Astrocyte of the spinal cord (primary cell): ENCODE results near the gene SRSF6.

Experiments used
- DNase-seq: peaks from one replicate; pipeline ENCODE4 v3.0.0; 2011; ENCODE audit warnings: low read depth, low spot score
- H3K4me3 ChIP-seq: 2 replicates; pipeline ENCODE4 v1.5.1; 2011; ENCODE audit warnings: low read depth, mild to moderate bottlenecking, low read length, moderate library complexity
- in situ Hi-C: cut with HindIII; loops from 2 replicates; pipeline ENCODE4 v1.10.0; 2017; ENCODE audit warnings: low sequenced_read_pairs
- TF ChIP-seq, protein P1 (sequence below): IDR thresholded peaks from 2 replicates; pipeline ENCODE4 v1.5.1; 2012; ENCODE audit warnings: low read depth, mild to moderate bottlenecking, low read length, inconsistent platforms

SRSF6 gene

DNA sequence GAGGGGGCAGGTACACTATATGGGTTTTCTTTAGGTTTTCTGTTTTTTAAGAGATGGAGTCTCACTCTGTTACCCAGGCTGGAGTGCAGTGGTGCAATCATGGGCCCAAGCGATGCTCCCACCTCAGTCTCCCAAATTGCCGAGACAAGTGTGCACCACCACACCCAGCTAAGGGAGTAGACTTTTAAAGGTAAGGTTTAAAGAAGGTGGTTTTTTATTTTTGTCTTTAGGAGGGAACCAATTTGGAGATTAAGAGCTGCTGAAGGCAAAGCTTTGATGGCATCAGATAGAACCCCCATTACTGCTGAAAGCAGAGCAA is 7.9 kb downstream of the SRSF6 start:
- H3K4me3 ChIP-seq = no peak overlapping the region
- in situ Hi-C loops = no loop called here
- DNase-seq = no peak
- TF ChIP-seq, protein P1, sequence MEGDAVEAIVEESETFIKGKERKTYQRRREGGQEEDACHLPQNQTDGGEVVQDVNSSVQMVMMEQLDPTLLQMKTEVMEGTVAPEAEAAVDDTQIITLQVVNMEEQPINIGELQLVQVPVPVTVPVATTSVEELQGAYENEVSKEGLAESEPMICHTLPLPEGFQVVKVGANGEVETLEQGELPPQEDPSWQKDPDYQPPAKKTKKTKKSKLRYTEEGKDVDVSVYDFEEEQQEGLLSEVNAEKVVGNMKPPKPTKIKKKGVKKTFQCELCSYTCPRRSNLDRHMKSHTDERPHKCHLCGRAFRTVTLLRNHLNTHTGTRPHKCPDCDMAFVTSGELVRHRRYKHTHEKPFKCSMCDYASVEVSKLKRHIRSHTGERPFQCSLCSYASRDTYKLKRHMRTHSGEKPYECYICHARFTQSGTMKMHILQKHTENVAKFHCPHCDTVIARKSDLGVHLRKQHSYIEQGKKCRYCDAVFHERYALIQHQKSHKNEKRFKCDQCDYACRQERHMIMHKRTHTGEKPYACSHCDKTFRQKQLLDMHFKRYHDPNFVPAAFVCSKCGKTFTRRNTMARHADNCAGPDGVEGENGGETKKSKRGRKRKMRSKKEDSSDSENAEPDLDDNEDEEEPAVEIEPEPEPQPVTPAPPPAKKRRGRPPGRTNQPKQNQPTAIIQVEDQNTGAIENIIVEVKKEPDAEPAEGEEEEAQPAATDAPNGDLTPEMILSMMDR = no peak

DNA sequence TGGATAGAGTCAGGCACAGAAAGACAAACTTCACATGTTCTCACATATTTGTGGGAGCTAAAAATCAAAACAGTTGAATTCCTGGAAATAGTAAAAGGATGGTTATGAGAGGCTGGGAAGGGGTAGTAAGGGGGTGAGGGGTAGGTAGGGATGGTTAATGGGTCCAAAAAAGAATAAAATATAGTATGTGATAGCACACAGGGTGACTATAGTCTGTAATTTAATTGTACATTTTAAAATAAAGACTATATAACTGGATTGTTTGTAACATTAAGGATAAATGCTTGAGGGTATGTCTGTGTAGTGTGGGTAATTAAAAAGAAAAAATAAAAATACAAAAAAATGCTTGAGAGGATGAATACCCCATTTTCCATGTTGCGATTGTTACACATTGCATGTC is 9.9 kb downstream of the SRSF6 start:
- H3K4me3 ChIP-seq = no peak overlapping the region
- no peak for DNase-seq
- TF ChIP-seq, protein P1 = no peak
- in situ Hi-C loops = no loop called here

DNA sequence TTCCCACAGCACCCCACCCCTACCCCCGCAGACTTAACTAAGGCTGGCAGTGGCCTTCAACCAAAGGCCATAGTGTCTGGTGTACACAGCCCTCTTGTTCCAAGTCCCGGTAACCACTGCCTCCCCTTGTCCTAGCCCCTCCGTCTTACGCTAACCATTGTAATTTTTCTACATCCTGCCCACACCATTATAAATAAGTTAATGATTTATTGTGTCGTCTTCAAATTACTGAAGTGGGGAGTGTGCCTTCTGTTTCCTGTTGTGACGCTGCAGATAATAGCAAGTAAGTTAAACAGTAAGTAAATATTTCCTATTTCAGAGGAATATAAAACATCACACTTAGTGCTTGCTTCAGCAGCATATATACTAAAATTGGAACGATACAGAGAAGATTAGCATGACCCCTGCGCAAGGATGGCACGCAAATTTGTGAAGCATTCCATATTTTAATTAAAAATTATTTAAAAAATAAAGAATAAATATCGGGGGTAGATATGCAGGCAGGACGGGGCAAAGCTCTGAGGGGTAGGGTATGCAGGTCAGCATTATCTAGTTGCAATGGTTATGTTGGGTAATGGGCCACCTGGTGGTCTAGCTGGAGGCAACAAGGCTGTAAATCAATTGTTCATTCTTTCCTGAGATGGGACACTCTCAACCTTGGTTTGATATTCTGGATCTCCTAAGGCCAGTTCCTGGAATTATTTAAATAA is 15.1 kb downstream of the SRSF6 start:
- DNase-seq = no peak
- TF ChIP-seq, protein P1 = no peak
- in situ Hi-C loops = no loop called here
- H3K4me3 ChIP-seq = no peak overlapping the region

GRCh38 chr20:43473381-43473704 is 15.6 kb downstream of the SRSF6 start:
- in situ Hi-C loops = no loop called here
- DNase-seq = no peak
- H3K4me3 ChIP-seq = no peak overlapping the region
- TF ChIP-seq, protein P1 = no peak

GRCh38 chr20:43477193-43477592 is 19.5 kb downstream of the SRSF6 start:
- DNase-seq = no peak
- in situ Hi-C loops = no loop called here
- H3K4me3 ChIP-seq = no peak overlapping the region
- TF ChIP-seq, protein P1 = no peak

DNA sequence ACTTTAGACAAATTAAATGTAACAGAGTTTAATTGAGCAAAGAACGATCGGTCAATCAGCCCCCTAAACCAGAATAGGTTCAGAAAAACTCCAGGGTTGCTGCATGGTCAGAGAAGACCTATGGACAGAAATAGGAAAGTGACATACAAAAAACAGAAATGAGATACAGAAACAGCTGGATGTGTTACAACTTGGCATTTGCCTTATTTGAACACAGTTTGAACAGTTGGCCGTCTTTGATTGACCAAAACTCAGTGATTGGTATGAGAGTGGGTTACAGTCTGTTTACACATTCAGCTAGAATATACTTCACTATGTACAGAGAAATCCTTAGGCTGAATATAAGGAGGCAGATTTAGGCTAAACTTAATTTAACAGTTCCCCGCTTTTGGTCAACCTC is 19.9 kb downstream of the SRSF6 start:
- in situ Hi-C loops = no loop called here
- TF ChIP-seq, protein P1 = no peak
- H3K4me3 ChIP-seq = no peak overlapping the region
- no peak for DNase-seq

DNA sequence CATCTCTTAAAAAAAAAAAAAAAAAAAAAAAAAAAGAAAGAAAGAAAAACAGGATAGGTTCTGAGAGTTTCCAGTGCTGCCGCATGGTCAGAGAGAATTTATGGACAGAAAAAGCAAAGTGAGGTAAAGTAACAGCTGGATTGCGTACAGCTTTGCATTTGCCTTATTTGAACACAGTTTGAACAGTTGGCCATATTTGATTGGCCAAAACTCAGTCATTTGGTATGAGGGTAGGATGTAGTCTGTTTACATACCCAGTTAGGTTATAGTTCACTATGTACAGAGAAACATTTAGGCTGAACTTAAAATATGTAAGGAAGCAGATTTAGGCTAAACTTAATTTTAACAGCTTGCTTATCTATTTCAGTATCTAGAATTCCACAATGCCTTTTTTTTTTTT is 32.3 kb downstream of the SRSF6 start:
- in situ Hi-C loops = no loop called here
- DNase-seq = no peak
- no peak overlapping the region for H3K4me3 ChIP-seq
- TF ChIP-seq, protein P1 = no peak
